GM23248 (cell line): Measurements from ENCODE around the gene CHN2.

Experiments
- EZH2 ChIP-seq: fragments of 200-600 bp; sonication (generic); IDR thresholded peaks from 2 replicates; pipeline ENCODE4 v1.6.1; 2018; ENCODE audit warnings: antibody characterized with exemption, mild to moderate bottlenecking; ENCODE audit not compliant: insufficient read depth, poor library complexity, severe bottlenecking
- EZH2phosphoT487 ChIP-seq: fragments of 200-600 bp; sonication (generic); IDR thresholded peaks from 2 replicates; pipeline ENCODE4 v1.6.1; 2018; ENCODE audit warnings: antibody characterized with exemption, moderate library complexity, mild to moderate bottlenecking, low read depth; ENCODE audit not compliant: insufficient read depth

GRCh38 chr7:29449569-29450260 lies 255.1 kb downstream of the CHN2 start:
- TF ChIP-seq EZH2phosphoT487 (no peak), EZH2 (no peak)
